ENCODE results near the gene LRCH4.
"Not testable (repeated sequence)": the region's sequence is repeated elsewhere in the genome, so short reads cannot be mapped to it uniquely, and the experiment has no call there.

LRCH4 gene

DNA sequence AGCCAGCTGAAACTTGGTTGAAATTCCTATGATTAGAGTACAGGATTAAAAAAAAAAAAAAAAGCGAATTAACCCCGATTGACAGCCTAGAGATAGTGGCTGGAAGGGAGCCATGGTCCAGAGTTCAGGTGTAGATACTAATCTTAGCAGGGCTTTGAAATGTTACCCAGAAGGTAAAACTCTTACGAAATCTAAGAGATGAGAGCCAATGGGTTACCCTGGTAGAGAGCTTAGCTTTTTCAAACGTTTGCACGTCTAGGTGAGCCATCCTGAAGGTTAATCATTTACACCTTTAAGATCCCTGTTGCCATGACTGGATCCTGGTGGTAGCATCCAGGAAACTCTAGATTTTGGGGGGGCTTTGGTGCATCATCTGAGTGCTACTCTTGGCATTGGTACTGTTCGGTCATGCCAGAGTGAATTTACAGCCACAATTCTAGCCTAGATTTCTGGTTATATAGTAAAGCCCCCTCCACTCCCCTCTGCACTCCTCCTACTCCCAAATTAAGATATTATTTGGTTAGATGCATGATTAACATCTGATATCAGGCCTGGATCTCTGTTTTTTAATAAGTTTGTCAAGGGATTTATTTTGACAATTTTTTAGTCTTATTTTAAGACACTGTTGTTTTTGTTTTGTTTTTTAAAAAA, 45.7 kb downstream of the LRCH4 start:
- no peak for DNase-seq

DNA sequence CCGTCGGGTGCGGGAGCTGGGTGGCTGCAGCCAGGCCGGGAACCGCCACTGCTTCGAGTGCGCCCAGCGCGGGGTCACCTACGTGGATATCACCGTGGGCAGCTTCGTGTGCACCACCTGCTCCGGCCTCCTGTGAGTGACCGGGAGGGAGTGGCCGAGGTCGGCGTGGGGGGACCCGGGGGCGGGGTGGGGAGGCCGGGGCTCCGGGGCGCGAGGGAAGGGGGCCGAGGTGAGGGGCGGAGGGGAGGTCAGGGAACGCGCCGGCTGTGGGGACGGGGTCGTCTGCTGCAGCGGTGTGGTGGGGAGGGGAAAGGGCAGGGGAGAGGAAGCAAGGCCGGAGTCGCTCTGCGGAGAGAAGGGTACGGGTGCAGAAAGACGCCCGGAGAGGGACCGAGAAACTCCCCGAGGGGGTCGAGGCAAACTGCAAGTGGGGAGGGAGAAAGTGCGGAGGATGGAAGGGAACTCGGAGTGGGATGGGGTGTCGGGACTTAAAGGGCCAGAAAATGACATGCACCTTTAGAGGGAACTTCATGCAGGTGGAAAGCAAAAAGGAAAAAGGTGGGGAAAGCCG, 46.4 kb downstream of the LRCH4 start:
- DNase-seq = no peak

DNA sequence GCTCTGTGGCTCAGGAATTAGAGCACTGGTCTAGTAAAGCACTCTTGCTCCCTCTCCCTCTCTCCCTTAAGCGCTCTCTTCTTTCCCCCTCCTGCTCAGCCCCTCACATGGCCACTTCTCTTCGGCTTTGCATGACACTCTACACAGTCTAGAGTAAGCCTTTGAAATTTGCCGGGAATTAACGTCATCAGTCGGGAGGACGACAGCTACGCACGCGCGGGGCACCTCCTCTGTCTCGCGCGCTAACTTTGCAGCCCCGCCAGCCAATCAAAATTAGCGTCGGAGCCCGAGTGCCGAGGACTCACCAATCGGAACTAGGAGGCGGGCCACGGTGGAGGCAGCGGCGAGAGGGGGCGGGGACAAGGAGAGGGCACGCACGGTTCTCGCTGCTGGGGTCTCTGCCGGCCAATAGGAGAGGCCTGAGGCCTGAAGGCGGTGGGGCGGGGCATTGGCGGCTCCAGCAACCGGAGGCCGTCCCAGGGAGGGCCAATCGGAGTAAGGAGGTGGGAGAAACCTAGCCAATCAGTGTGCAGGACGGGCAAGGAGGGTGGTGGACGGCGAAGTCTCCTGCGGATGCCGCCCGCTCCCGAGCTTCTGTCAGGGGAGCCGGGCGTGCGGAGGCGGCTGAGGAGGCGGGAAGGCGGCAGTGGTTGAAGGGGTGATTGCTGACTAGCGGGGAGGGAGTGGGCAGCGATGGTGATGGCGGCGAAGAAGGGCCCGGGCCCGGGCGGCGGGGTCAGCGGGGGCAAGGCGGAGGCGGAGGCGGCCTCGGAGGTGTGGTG, 47.1 kb downstream of the LRCH4 start, which contains the start of gene AGFG2:
Gene AGFG2 (plus strand): TSS at position 550 of the 782 bp plus-strand sequence. CDS start 144 bp downstream, at position 694.
- DNase-seq = peak; percentile 100

DNA sequence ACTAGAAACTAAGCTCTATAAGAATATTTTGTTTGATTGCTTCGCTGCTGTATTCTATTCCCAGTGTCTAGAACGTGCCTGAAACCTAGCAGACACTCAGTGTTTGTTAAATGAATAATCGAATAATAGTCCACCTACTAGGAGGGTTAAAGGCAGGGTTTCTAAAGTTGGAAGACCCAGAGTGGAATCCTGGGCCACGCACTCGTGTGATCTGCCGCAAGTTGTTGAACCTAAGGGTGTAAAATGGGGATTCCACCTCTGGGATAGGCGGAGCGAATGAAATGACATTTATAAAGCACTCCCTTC, 47.6 kb downstream of the LRCH4 start:
- DNase-seq = no peak

DNA sequence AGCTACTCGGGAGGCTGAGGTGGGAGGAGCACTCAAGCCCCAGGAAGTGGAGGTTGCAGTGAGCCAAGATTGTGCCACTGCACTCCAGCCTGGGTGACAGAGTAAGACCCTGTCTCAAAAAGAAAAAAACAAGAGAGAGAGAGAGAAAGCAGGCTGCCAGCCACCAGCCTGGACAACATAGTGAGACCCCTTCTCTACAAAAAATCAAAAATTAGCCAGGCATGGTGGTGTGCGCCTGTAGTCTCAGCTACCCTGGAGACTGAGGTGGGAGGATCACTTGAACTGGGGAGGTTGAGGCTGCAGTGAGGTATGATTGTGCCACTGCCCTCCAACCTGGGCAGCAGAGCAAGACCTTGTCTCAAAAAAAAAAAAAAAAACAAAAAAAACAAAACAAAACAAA, 49.2 kb downstream of the LRCH4 start:
- not testable (repeated sequence) for DNase-seq

DNA sequence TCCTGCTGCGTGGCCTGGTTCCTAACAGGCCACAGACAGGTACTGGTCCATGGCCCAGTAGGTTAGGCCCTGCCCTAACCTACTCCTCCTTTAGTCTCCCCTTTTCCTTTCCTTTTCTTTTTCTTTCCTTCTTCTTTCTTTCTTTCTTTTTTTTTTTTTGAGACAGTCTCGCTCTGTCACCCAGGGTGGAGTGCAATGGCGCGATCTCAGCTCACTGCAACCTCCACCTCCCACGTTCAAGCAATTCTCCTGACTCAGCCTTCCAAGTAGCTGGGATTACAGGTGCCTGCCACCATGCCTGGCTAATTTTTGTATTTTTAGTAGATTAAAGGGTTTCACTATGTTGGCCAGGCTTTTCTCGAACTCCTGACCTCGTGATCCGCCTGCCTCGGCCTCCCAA, 49.9 kb downstream of the LRCH4 start:
- not testable (repeated sequence) for DNase-seq

DNA sequence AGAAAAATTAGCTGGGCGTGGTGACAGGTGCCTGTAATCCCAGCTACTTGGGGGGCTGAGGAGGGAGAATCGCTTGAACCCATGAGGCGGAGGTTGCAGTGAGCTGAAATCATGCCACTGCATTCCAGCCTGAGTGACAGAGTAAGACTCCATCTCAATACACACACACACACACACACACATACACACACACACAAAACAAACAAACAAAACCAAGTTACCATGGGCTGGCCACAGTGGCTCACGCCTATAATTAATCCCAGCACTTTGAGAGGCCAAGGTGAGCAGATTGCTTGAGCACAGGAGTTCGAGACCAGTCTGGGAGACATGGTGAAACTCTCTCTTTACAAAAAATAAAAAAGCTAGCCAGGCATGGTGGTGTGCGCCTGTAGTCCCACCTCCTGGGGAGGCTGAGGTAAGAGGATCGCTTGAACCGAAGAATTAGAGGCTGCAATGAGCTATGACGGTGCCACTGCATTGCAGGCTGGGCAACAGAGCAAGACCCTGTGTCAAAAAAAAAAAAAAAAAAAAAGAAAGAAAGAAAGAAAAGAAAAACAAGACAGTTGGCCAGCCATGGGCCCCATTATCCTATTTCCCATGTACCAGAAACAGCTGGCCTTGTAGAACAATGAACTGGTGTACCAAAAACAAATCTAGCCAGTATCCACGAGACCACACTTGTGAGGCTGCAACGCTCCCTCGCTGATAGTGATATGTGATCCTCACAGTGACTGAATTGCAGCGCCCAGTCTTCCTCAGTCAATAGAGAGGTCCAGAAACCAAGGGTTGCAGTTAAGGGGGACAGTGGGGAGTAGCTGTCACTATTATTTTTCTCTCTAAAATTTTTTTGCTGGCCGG, 53.5 kb downstream of the LRCH4 start:
- DNase-seq = no peak

DNA sequence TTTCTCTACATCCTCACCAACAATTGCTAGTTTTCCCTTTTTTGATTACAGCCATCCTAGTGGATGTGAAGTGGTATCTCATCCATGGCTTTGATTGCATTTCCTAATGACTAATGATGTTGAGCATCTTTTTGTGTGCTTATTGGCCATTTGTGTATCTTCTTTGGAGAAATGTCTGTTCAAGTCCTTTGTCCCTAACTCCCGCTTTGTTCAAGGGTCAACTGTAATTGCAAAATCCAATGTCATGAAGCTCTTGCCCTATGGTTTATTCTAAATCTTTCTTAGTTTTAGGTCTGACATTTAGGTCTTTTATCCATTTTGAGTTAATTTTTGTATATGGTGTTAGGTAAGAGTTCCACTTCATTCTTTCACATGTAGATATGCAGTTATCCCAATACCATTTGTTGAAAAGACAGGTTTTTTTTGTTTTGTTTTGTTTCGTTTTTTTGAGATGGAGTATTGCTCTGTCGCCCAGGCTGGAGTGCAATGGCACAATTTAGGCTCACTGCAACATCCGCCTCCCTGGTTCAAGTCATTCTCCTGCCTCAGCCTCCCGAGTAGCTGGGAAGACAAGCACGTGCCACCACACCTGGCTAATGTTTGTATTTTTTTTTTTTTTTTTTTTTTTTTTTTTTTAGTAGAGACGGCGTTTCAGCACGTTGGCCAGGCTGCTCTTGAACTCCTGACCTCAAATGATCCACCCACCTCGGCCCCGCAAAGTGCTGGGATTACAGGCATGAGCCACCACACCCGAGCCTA, 57.6 kb downstream of the LRCH4 start:
- not testable (repeated sequence) for DNase-seq

Measured in NCI-H345 (cell line).